ENCODE data around the gene RPE.

RPE gene

DNA sequence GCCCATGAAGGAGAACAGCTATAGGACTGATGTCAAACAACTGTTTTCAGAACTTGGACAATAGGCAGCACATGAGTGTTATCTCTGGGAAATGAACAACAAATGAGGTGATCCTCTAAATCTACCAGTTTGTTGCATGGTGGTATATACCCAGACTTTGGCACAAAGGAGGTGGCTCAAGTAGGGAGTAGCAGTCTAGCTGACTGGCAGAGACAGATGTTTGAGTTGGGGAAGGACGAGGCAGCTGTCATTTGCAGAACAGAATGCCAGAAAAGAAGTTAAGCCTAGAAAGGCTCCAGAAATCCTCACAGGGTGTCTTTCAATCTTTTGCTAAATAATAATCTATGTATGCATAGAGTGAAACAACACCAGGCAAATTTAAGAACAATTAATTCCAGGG, 47.4 kb downstream of the RPE start:
- CTCF ChIA-PET, result no interaction called here

DNA sequence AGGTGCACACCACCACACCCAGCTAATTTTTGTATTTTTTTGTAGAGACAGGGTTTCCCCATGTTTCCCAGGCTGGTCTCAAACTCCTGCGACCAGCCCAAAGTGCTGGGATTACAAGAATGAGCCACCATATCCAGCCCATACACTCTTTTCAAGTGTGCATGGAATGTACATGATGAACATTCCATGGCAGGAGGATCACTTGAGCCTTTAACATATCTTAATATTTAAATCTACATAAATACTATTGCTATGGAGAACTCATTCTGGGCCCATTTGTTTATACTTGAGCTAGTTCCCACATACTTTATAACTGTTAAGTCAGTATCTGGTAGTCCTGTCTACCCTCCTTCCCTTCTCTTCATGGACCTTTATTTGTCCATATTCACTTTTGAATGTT, 48.4 kb downstream of the RPE start:
- POLR2A ChIA-PET, result no interaction called here
- CTCF ChIA-PET, result no interaction called here
- no peak for DNase-seq (ENCODE audit: extremely low spot score)
- TF ChIP-seq CTBP1 (IDR thresholded peaks at IDR 0.05; ENCODE audit: borderline replicate concordance) (no peak), BHLHE40 (IDR thresholded peaks at IDR 0.05; ENCODE audit: borderline replicate concordance) (no peak), SUZ12 (IDR thresholded peaks at IDR 0.05) (no peak), FOXM1 (IDR thresholded peaks at IDR 0.05; ENCODE audit: borderline replicate concordance) (no peak), SP1 (IDR thresholded peaks at IDR 0.05) (no peak), ZNF384 (IDR thresholded peaks at IDR 0.05) (no peak), TARDBP (IDR thresholded peaks at IDR 0.05) (no peak), LEF1 (IDR thresholded peaks at IDR 0.05; ENCODE audit: borderline replicate concordance) (no peak), HDGF (IDR thresholded peaks at IDR 0.05; ENCODE audit: borderline replicate concordance) (no peak), L3MBTL2 (conservative IDR thresholded peaks at IDR 0.05) (no peak), FOXK2 (IDR thresholded peaks at IDR 0.05) (no peak), ARNT (IDR thresholded peaks at IDR 0.05) (no peak), ELF4 (IDR thresholded peaks at IDR 0.05) (no peak), NFRKB (IDR thresholded peaks at IDR 0.05) (no peak), FOXA1 (IDR thresholded peaks at IDR 0.05) (no peak)
- TF ChIP-seq, protein P1, sequence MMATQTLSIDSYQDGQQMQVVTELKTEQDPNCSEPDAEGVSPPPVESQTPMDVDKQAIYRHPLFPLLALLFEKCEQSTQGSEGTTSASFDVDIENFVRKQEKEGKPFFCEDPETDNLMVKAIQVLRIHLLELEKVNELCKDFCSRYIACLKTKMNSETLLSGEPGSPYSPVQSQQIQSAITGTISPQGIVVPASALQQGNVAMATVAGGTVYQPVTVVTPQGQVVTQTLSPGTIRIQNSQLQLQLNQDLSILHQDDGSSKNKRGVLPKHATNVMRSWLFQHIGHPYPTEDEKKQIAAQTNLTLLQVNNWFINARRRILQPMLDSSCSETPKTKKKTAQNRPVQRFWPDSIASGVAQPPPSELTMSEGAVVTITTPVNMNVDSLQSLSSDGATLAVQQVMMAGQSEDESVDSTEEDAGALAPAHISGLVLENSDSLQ (IDR thresholded peaks at IDR 0.05), result no peak

More for the DNA sequence above, 47.4 kb downstream of the RPE start:
- TF ChIP-seq LEF1 (IDR thresholded peaks at IDR 0.05; ENCODE audit: borderline replicate concordance) (no peak), CTBP1 (IDR thresholded peaks at IDR 0.05; ENCODE audit: borderline replicate concordance) (no peak)
- POLR2A ChIA-PET, result no interaction called here
- no peak for DNase-seq (ENCODE audit: extremely low spot score)

DNA sequence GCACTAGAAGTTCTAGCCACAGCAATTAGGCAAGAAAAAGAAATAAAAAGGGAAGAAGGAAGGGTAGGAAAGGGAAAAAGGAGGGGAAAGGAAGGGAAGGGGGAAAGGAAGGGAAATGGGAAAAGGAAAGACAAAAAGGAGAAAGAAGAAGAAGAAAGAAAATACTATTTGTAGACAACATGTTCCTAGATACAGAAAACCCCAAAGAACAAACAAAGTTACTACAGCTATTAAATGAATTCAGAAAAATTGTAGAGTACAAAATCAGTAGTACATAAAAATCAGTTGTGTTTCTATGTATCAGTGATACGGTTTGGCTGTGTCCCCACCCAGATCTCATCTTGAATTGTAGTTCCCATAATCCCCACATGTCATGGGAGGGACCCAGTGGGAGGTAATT, 52.3 kb downstream of the RPE start:
- CTCF ChIA-PET, result no interaction called here

DNA sequence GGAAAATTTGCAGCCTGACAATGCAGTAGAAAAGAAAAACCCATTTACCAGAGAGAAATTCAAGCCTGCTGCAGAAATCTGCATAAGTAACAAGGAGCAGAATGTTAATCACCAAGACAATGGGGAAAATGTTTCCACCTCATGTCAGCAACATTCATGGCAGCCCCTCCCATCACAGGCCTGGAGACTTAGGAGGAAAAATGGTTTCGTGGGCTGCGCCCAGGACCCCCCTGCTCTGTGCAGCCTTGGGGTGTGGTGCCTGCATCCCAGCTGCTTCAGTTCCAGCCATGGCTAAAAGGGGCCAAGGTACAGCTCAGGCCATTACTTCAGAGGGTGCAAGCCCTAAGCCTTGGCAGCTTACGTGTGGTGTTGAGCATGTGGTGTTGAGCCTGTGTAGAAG, 53.4 kb downstream of the RPE start:
- CTCF ChIA-PET, result no interaction called here
- TF ChIP-seq NFRKB (IDR thresholded peaks at IDR 0.05), result no peak
- TF ChIP-seq LEF1 (IDR thresholded peaks at IDR 0.05; ENCODE audit: borderline replicate concordance), result no peak
- TF ChIP-seq FOXK2 (IDR thresholded peaks at IDR 0.05), result no peak
- no peak for TF ChIP-seq L3MBTL2 (conservative IDR thresholded peaks at IDR 0.05)
- no peak for TF ChIP-seq SUZ12 (IDR thresholded peaks at IDR 0.05)
- TF ChIP-seq ZNF384 (IDR thresholded peaks at IDR 0.05), result no peak
- no peak for TF ChIP-seq HDGF (IDR thresholded peaks at IDR 0.05; ENCODE audit: borderline replicate concordance)
- TF ChIP-seq FOXM1 (IDR thresholded peaks at IDR 0.05; ENCODE audit: borderline replicate concordance), result no peak
- no peak for TF ChIP-seq BHLHE40 (IDR thresholded peaks at IDR 0.05; ENCODE audit: borderline replicate concordance)
- TF ChIP-seq TARDBP (IDR thresholded peaks at IDR 0.05), result no peak
- TF ChIP-seq ELF4 (IDR thresholded peaks at IDR 0.05), result no peak
- TF ChIP-seq SP1 (IDR thresholded peaks at IDR 0.05), result no peak
- TF ChIP-seq ARNT (IDR thresholded peaks at IDR 0.05), result no peak
- no peak for TF ChIP-seq FOXA1 (IDR thresholded peaks at IDR 0.05)
- TF ChIP-seq CTBP1 (IDR thresholded peaks at IDR 0.05; ENCODE audit: borderline replicate concordance), result no peak
- DNase-seq (ENCODE audit: extremely low spot score), result no peak
- POLR2A ChIA-PET, result no interaction called here

More for the DNA sequence above, 52.3 kb downstream of the RPE start:
- TF ChIP-seq SP1 (IDR thresholded peaks at IDR 0.05) (no peak), ARNT (IDR thresholded peaks at IDR 0.05) (no peak)
- DNase-seq (ENCODE audit: extremely low spot score), result no peak
- POLR2A ChIA-PET, result no interaction called here

DNA sequence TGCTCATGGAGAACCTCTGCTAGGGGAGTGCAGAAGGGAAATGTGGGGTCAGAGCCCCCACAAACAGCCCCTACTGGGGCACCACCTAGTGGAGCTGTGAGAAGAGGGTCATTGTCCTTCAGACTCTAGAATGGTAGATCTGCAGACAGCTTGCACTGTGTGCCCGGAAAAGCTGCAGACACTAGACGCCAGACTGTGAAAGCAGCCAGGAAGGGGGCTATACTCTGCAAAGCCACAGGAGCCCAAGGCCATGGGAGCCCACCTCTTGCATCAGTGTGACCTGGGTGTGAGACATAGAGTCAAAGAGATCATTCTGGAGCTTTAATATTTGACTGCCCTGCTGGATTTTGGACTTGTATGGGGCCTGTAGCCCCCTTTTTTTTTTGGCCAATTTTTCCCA, 60.9 kb downstream of the RPE start:
- CTCF ChIA-PET, result no interaction called here
- POLR2A ChIA-PET, result no interaction called here
- no peak for DNase-seq (ENCODE audit: extremely low spot score)

More for the DNA sequence above, 60.9 kb downstream of the RPE start:
- no peak for TF ChIP-seq LEF1 (IDR thresholded peaks at IDR 0.05; ENCODE audit: borderline replicate concordance)
- no peak for TF ChIP-seq ZNF384 (IDR thresholded peaks at IDR 0.05)
- no peak for TF ChIP-seq SUZ12 (IDR thresholded peaks at IDR 0.05)
- TF ChIP-seq, protein P1 (IDR thresholded peaks at IDR 0.05), result no peak
- TF ChIP-seq NFRKB (IDR thresholded peaks at IDR 0.05), result no peak
- TF ChIP-seq CTBP1 (IDR thresholded peaks at IDR 0.05; ENCODE audit: borderline replicate concordance), result no peak
- no peak for TF ChIP-seq SP1 (IDR thresholded peaks at IDR 0.05)
- TF ChIP-seq ARNT (IDR thresholded peaks at IDR 0.05), result no peak
- TF ChIP-seq TARDBP (IDR thresholded peaks at IDR 0.05), result no peak
- no peak for TF ChIP-seq BHLHE40 (IDR thresholded peaks at IDR 0.05; ENCODE audit: borderline replicate concordance)
- TF ChIP-seq L3MBTL2 (conservative IDR thresholded peaks at IDR 0.05), result no peak
- TF ChIP-seq FOXM1 (IDR thresholded peaks at IDR 0.05; ENCODE audit: borderline replicate concordance), result no peak
- TF ChIP-seq ELF4 (IDR thresholded peaks at IDR 0.05), result no peak
- no peak for TF ChIP-seq FOXA1 (IDR thresholded peaks at IDR 0.05)
- TF ChIP-seq FOXK2 (IDR thresholded peaks at IDR 0.05), result no peak
- TF ChIP-seq HDGF (IDR thresholded peaks at IDR 0.05; ENCODE audit: borderline replicate concordance), result no peak
